ENCODE data around the gene SLC25A21. TPM values are rescaled to one million over a fixed set of nuclear protein-coding genes. Genes with fewer than 3 reads are reported as not detected.

The SLC25A21 gene
- total RNA-seq, 1 experiment from 2014 or later, result 7.1 TPM

- H2BK5ac ChIP-seq (ENCODE audit: insufficient read length, low read length), result no peak overlapping the region
- H3K4ac ChIP-seq (ENCODE audit: low read depth, low read length), result no peak overlapping the region
- H3K14ac ChIP-seq (ENCODE audit: insufficient read depth, low read length), result no peak overlapping the region
- no peaks in the 10 kb centered on the region for H3K79me1 ChIP-seq (ENCODE audit: insufficient read depth, low read depth, low read length, poor library complexity, severe bottlenecking)
- H2BK20ac ChIP-seq (ENCODE audit: low read depth, low read length, poor library complexity, severe bottlenecking), result no peak overlapping the region
- H3K9ac ChIP-seq (ENCODE audit: extremely low read depth, insufficient read length, low read length), result no peak overlapping the region
- WGBS (ENCODE audit: extremely low coverage, insufficient read length, low lambda C conversion rate), result no CpG with 5 or more reads among the region's 3 CpGs
- no peak overlapping the region for H3K27ac ChIP-seq (ENCODE audit: insufficient read length, low read depth, low read length)
- no peak overlapping the region for H3K23ac ChIP-seq (ENCODE audit: insufficient read length, low read depth, low read length)
- no peak for TF ChIP-seq CTCF (conservative IDR thresholded peaks at IDR 0.05)
- no peak overlapping the region for H3T11ph ChIP-seq (ENCODE audit: low read length)
- Mint-ChIP-seq H3K27ac (no peak overlapping the region), H3K27me3 (ENCODE audit: low read depth) (no peaks in the 10 kb centered on the region), H3K36me3 (ENCODE audit: insufficient read depth in 1 of 3, low read depth in 3 of 3) (peaks cover 3 to 8% (median 4%) of the 10 kb centered on the region in 3 experiments; a peak in 4 of 7 replicates), H3K4me3 (no peak overlapping the region), H3K9me3 (peaks cover 3 to 5% of the 10 kb centered on the region in 2 experiments; a peak in 3 of 5 replicates), H3K4me1 (peaks cover 2 to 11% of the 10 kb centered on the region in 2 experiments)
- H2BK12ac ChIP-seq (ENCODE audit: insufficient read length, low read depth, low read length), result no peak overlapping the region
- no peak overlapping the region for H4K5ac ChIP-seq (ENCODE audit: insufficient read length, low read depth, low read length)
- H3K4me2 ChIP-seq (ENCODE audit: insufficient read depth, insufficient read length, low read length), result no peak overlapping the region
- no peak overlapping the region for H2BK120ac ChIP-seq (ENCODE audit: low read depth, low read length, poor library complexity, severe bottlenecking)
- H2AFZ ChIP-seq (ENCODE audit: low read length), result no peak overlapping the region
- no peaks in the 10 kb centered on the region for H4K20me1 ChIP-seq (ENCODE audit: control insufficient read depth, insufficient read depth, insufficient read length)
- no peaks in the 10 kb centered on the region for H3K23me2 ChIP-seq (ENCODE audit: insufficient read length, low read depth, low read length, poor library complexity, severe bottlenecking)
- H3K9me3 ChIP-seq (ENCODE audit: control insufficient read depth, low read depth, low read length), result no peaks in the 10 kb centered on the region
- no peak overlapping the region for H2AK5ac ChIP-seq (ENCODE audit: insufficient read length, low read length)
- H3K18ac ChIP-seq (ENCODE audit: insufficient read length, low read depth, low read length), result no peak overlapping the region
- H4K91ac ChIP-seq (ENCODE audit: insufficient read length, low read depth, low read length), result no peak overlapping the region
- no peaks in the 10 kb centered on the region for H3K27me3 ChIP-seq (ENCODE audit: insufficient read depth, low read length)
- H4K8ac ChIP-seq (replicated peaks; ENCODE audit: insufficient read length, low read depth, low read length), result no peak overlapping the region
- H2BK15ac ChIP-seq (ENCODE audit: low read depth, low read length), result no peak overlapping the region
- no peaks in the 10 kb centered on the region for H3K4me1 ChIP-seq (ENCODE audit: insufficient read depth, low read length)
- H3K79me2 ChIP-seq (ENCODE audit: insufficient read depth, low read length), result no peaks in the 10 kb centered on the region
- DNase-seq, result no peak
- no peak overlapping the region for H3K56ac ChIP-seq (ENCODE audit: insufficient read length, low read depth, low read length)
Observed at GRCh38 chr14:37114002-37114401, 58.4 kb downstream of the SLC25A21 start.

Data from H9 (cell line).